Activated CD4-positive, CD25-positive, alpha-beta regulatory T cell (primary cell): ENCODE measurements around the gene SEMA3A.

Experiments used
- DNase-seq, 4 experiments: peaks; one replicate each; lab custom pipeline; 2025; lab: John Stamatoyannopoulos, UW

The SEMA3A gene

DNA sequence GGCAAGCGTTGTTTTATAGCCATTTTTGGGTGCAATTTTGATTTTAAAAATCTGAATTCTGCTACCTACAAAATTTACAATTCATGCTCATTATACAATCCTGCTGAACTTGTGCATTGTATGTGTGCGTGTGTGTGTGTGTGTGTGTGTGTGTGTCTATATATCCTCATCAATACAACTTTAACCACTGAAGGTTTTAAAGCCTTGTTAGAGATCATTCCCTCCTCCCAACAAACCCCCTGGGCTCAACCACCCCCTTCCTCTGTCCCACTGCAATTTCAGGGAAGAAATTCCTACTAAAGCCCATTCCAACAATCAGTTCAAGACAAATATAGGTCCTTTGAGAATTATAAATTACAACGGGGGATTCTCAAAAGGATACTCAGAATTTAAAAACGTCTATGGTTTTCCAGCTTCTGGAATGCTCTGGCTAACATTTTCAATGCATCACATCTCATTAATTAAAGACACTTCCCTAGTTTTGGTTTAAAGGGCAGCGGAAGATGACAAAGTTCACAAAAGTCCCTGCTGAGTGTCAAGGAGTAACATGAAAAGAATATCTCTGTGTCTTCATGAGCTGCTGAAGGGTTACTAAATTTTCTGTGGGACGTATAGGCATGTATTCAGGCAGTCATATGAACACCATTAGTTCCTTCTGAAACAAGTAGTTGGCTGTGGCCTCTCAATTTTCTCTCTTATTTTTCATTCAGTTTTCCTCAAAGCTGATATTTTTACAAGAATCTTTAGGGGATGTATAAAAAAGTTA is 889 bp upstream of the SEMA3A start:
- DNase-seq: no peak

DNA sequence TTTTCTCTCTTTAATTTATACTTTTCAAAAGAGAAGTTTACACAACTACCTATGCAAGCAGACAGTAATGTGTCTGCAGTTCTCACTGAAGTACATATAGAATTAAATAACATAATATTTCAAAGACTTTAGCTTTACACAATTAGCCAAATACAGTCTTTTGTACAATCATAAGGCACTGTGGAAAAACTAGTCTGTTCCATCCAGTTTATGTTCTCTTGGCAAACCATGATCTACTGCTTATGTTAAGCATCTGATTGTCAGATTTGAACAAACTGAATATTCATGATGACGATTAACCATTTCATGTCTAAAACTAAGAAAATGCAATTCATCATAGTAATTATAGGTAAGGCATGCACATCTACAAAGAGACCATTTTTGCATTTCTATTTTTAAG is 842 bp downstream of the SEMA3A start:
- no peak for DNase-seq

- no peak for DNase-seq
Observed at GRCh38 chr7:84191842-84192241, 2.7 kb downstream of the SEMA3A start.

DNA sequence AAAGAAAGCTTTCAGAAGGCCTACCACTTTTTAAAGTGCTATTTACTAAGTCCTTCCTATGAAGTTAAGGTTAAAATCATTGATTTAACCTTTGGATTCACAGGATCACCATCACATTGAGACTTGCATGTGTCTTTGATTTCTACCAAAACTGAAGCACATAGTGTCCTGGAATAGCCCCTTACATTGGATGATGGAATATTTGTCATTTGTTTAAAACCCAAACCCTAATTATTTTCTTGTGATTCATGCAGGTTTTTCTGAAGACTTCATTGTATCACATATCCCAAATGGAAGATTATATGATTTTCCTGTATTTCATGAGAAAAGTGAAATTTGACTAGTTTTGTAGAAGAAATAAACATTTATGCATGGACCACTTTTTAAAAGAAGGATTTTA is 3.3 kb downstream of the SEMA3A start:
- DNase-seq: no peak

GRCh38 chr7:84190016-84190705 is 4.4 kb downstream of the SEMA3A start:
- no peak for DNase-seq

DNA sequence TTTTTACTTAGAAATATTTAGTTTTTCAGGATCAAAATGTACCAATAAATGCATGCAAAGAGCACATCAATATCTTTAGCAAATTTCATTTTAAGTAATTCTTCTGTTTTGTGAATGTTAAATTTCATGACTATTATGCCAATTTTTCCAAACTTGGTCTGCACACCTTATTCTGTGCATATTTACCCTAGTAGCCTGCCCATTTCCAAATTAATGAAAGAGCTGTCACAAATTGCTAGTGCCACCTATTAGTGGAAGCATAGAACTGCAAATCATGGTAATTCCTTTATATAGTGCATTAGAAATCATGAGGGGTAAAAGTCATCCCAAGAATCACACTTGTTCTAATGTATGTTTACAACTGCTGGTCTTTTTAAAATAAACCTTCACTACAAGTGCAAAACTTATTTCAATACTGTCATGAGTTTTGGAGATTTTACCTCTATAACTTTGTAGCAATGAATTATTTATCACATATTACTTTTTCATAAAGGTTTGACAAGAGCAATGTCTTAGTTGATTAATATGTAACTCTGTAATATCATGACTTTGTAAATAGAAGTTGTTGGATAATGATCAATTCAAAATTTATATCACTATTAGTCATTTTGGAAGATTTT is 5.7 kb downstream of the SEMA3A start:
- no peak for DNase-seq

DNA sequence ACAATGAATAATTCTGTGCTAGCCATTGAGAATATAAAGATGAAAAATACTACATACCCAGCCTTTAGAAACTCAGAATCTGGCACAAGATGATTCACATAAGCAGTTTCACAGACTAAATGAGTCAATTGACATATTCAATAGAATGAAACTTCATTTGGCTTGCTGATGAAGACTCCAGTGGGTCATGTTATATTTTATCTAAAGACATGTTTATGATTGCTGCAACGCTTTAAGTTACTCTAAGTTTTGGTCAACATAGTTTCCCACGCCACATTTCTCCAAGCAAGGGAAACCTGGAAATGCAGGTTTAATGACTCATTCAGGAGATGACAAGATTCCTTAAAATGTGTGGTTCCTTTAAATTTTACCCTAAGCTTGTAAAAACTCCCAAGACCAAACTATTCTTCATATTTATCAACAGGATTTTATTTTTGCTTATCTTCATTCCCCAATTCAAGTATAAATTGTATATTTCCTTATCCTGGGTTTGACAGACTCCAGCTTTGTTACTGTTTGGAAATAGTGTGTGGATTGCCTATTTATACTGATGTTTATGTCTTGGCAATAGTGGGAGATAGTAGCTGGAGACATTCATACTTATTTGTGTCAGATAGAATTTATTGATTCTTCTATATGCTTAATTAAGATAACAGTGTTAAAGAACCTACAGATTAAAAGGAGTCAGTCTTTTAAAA is 6.6 kb downstream of the SEMA3A start:
- DNase-seq: no peak

- DNase-seq: no peak
Observed at GRCh38 chr7:84187087-84187805, 7.3 kb downstream of the SEMA3A start.

- no peak for DNase-seq
Observed at GRCh38 chr7:84183741-84184140, 10.8 kb downstream of the SEMA3A start.

- no peak for DNase-seq
Observed at GRCh38 chr7:84182301-84182700, 12.3 kb downstream of the SEMA3A start.

GRCh38 chr7:84181628-84182027 is 13.0 kb downstream of the SEMA3A start:
- DNase-seq: no peak

- no peak for DNase-seq
Observed at GRCh38 chr7:84177758-84178412, 16.7 kb downstream of the SEMA3A start.

DNA sequence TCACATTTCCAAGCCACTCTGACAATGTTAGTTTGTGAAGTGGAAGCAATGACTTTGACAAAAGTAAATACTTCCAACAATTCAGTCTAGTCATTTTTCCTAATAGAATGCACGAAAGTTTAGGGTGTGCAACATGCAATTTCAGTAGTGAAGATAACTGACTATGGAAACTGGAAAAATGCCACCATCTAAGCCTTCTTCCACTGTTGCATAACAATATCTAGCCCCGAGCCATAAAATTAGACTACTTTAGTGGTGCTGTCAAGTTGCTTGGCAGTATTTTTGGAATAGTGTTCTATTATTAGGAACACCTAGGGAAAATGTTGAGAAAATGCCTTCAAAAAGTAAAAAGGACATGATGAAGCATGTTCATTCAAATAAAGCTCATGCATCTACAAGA is 17.9 kb downstream of the SEMA3A start:
- DNase-seq: no peak

GRCh38 chr7:84175461-84175860 is 19.1 kb downstream of the SEMA3A start:
- DNase-seq: no peak

DNA sequence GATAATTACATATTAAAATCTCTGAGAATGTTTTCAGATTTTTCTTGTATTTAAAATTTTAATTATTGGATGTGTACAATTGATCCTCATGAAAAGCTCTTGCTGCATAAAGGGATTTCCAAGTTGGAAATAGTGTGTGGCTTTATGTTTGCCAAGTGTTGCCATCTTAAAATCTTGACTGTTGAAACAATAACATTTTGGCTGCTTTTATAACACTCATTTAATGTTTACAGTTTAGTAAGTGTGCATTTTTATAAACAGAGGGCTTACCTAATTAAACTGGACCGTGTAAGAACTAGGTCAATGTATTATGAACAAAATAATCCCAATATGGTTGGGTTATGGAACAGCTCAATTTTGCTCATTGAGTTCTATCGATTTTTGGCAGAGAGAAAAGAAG is 23.9 kb downstream of the SEMA3A start:
- no peak for DNase-seq

DNA sequence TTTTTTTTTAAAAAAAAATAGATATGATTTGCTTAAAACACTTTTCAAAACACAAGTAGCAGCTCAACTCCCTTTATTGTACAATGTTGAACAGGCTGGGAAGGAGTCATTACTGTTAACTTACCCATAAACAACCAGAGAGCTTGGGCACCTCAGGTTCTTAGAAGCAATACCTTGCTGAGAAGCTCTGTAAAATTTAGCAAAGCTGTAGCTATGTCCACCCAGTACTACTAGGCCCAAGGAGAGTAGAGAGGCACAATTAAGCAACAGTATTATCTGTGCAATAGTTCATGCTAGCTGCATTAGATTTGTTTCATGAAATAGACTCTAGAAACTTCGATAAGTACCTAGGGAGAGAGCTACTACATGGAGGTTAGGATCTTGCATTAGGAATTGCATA is 32.0 kb downstream of the SEMA3A start:
- no peak for DNase-seq

DNA sequence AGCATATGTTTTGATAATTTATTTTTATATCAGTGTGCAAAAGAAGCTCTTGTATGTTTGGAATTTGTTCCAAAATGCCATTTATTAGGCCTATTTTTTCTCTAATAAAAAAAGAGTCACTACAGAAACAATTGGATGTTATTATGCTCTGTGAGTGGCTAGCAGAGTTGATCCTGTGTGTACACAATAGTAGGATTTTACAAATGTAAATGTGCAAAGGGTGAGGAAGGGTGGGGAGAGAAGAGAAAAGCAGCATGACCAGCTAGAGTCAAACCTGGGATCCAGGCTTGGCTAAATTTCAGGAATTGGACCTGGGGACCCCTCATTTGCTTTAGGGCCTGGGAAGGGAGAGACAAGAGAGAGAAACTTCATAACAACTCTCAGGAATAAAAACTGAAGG is 32.5 kb downstream of the SEMA3A start:
- DNase-seq: no peak

DNA sequence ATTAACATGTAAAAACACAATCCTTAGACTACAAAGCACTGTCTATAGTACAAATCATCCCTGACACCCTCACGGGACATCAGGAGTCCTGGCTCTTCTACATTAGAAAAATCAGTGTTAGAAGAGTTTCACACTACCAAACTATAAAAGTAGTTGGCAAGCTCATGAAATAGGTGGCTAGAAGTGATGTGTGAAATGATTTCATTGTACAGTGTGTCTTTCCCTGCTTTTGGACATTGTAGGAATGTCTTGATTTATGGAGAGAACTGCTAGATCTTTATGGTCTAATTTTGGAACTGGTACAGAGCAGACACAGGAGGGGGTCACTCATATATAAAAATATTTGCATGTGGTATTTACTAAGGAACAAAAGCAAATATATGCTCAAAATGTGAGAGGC is 33.2 kb downstream of the SEMA3A start:
- no peak for DNase-seq

DNA sequence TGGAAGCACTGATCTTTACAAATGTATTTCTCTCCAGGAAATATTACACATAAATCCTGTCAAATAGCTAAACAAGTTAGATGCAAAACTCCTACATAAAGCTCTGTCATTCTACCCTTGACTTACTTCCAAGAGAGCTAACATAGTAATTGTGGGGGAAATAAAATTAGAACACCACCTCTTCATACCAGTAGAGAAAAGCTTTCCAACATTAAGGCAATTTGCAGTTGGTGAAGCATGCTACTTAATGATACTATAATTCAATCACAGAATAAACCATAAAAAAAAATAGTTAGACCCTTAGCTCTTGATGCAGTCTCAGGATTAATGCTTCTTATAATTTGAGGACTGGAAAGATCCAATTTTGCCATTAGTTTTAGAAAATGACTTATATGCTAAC is 35.2 kb downstream of the SEMA3A start:
- no peak for DNase-seq

- no peak for DNase-seq
Observed at GRCh38 chr7:84157171-84157570, 37.4 kb downstream of the SEMA3A start.

GRCh38 chr7:84154991-84155781 is 39.4 kb downstream of the SEMA3A start:
- DNase-seq: no peak
